H9 (cell line): ENCODE measurements around the gene LSG1. TPM values are rescaled to one million over a fixed set of nuclear protein-coding genes. Genes with fewer than 3 reads are reported as not detected.

Experiments
- DNase-seq: peaks from one replicate; pipeline ENCODE4 v3.0.0-alpha.2; 2017
- H2AFZ ChIP-seq: one replicate; pipeline ENCODE4 v1.6.1; 2013; ENCODE audit warnings: mild to moderate bottlenecking, low read length, control low read depth, moderate library complexity
- H2AK5ac ChIP-seq: 2 replicates; pipeline ENCODE4 v1.6.1; 2013; ENCODE audit warnings: low read length, control low read depth, mixed read lengths; ENCODE audit not compliant: insufficient read length
- H2BK120ac ChIP-seq: one replicate; pipeline ENCODE4 v1.6.1; 2013; ENCODE audit warnings: low read depth, mild to moderate bottlenecking, low read length, control low read depth, inconsistent platforms; ENCODE audit not compliant: poor library complexity, severe bottlenecking
- H2BK12ac ChIP-seq: 2 replicates; pipeline ENCODE4 v1.6.1; 2013; ENCODE audit warnings: low read length, control low read depth, mixed read lengths, low read depth; ENCODE audit not compliant: insufficient read length
- H2BK15ac ChIP-seq: 2 replicates; pipeline ENCODE4 v1.6.1; 2013; ENCODE audit warnings: low read depth, low read length, control low read depth
- H2BK20ac ChIP-seq: one replicate; pipeline ENCODE4 v1.6.1; 2013; ENCODE audit warnings: low read depth, mild to moderate bottlenecking, low read length, control low read depth, inconsistent platforms; ENCODE audit not compliant: poor library complexity, severe bottlenecking
- H2BK5ac ChIP-seq: 2 replicates; pipeline ENCODE4 v1.6.1; 2013; ENCODE audit warnings: low read length, control low read depth, mixed read lengths; ENCODE audit not compliant: insufficient read length
- H3K14ac ChIP-seq: 2 replicates; pipeline ENCODE4 v1.6.1; 2013; ENCODE audit warnings: low read length, control low read depth; ENCODE audit not compliant: insufficient read depth
- H3K18ac ChIP-seq: 2 replicates; pipeline ENCODE4 v1.6.1; 2013; ENCODE audit warnings: low read depth, mild to moderate bottlenecking, mixed read lengths, low read length, control low read depth; ENCODE audit not compliant: insufficient read length
- H3K23ac ChIP-seq: 2 replicates; pipeline ENCODE4 v1.6.1; 2013; ENCODE audit warnings: low read length, control low read depth, mixed read lengths, low read depth; ENCODE audit not compliant: insufficient read length
- H3K23me2 ChIP-seq: 2 replicates; pipeline ENCODE4 v1.6.1; 2013; ENCODE audit warnings: low read depth, mild to moderate bottlenecking, mixed read lengths, low read length, control low read depth; ENCODE audit not compliant: insufficient read length, poor library complexity, severe bottlenecking
- H3K27ac ChIP-seq: 2 replicates; pipeline ENCODE4 v1.5.1; 2013; ENCODE audit warnings: low read length, control low read depth, mixed read lengths, low read depth; ENCODE audit not compliant: insufficient read length
- H3K27me3 ChIP-seq: 2 replicates; pipeline ENCODE4 v1.6.1; 2013; ENCODE audit warnings: low read length, control low read depth, inconsistent platforms; ENCODE audit not compliant: insufficient read depth
- H3K4ac ChIP-seq: 2 replicates; pipeline ENCODE4 v1.6.1; 2013; ENCODE audit warnings: low read depth, mild to moderate bottlenecking, control low read depth, inconsistent platforms, low read length, moderate library complexity
- H3K4me1 ChIP-seq: 2 replicates; pipeline ENCODE4 v1.6.1; 2013; ENCODE audit warnings: low read length, control low read depth, inconsistent platforms; ENCODE audit not compliant: insufficient read depth
- H3K4me2 ChIP-seq: 2 replicates; pipeline ENCODE4 v1.6.1; 2013; ENCODE audit warnings: low read length, control low read depth, mixed read lengths; ENCODE audit not compliant: insufficient read length, insufficient read depth
- H3K56ac ChIP-seq: 2 replicates; pipeline ENCODE4 v1.6.1; 2013; ENCODE audit warnings: low read depth, mild to moderate bottlenecking, mixed read lengths, low read length, control low read depth; ENCODE audit not compliant: insufficient read length
- H3K79me1 ChIP-seq: 2 replicates; pipeline ENCODE4 v1.6.1; 2013; ENCODE audit warnings: low read depth, mild to moderate bottlenecking, moderate library complexity, low read length, control low read depth, inconsistent platforms; ENCODE audit not compliant: insufficient read depth, poor library complexity, severe bottlenecking
- H3K79me2 ChIP-seq: 2 replicates; pipeline ENCODE4 v1.6.1; 2013; ENCODE audit warnings: low read length, control low read depth, inconsistent platforms; ENCODE audit not compliant: insufficient read depth
- H3K9ac ChIP-seq: 2 replicates; pipeline ENCODE4 v1.6.1; 2013; ENCODE audit warnings: low read length, control low read depth, mixed read lengths; ENCODE audit not compliant: insufficient read length; ENCODE audit errors: extremely low read depth
- H3K9me3 ChIP-seq: one replicate; pipeline ENCODE4 v1.6.1; 2013; ENCODE audit warnings: low read depth, low read length, inconsistent platforms; ENCODE audit not compliant: control insufficient read depth
- H3T11ph ChIP-seq: one replicate; pipeline ENCODE4 v1.6.1; 2013; ENCODE audit warnings: mild to moderate bottlenecking, low read length, control low read depth, inconsistent platforms
- H4K20me1 ChIP-seq: one replicate; pipeline ENCODE4 v1.6.1; 2013; ENCODE audit not compliant: control insufficient read depth, insufficient read length, insufficient read depth
- H4K5ac ChIP-seq: 2 replicates; pipeline ENCODE4 v1.6.1; 2013; ENCODE audit warnings: low read depth, mild to moderate bottlenecking, mixed read lengths, low read length, control low read depth; ENCODE audit not compliant: insufficient read length
- H4K8ac ChIP-seq: replicated peaks from 2 replicates; pipeline ENCODE4 v1.6.1; 2013; ENCODE audit warnings: low read length, control low read depth, mixed read lengths, low read depth; ENCODE audit not compliant: insufficient read length
- H4K91ac ChIP-seq: 2 replicates; pipeline ENCODE4 v1.6.1; 2013; ENCODE audit warnings: low read depth, mild to moderate bottlenecking, moderate library complexity, mixed read lengths, low read length, control low read depth; ENCODE audit not compliant: insufficient read length
- H3K27ac Mint-ChIP-seq, 3 experiments: 2 replicates in 2 of 3; 3 replicates in 1 of 3; pipeline ENCODE4 v1.8.0; 2020 to 2021; ENCODE audit warnings: mixed read lengths in 3 of 3, mild to moderate bottlenecking in 1 of 3, moderate library complexity in 1 of 3
- H3K27me3 Mint-ChIP-seq: 2 replicates; pipeline ENCODE4 v1.8.0; 2021; ENCODE audit warnings: low read depth, mild to moderate bottlenecking, moderate library complexity, mixed read lengths
- H3K36me3 Mint-ChIP-seq, 3 experiments: 2 replicates in 2 of 3; 3 replicates in 1 of 3; pipeline ENCODE4 v1.8.0; 2020 to 2021; ENCODE audit warnings: low read depth in 3 of 3, mixed read lengths in 3 of 3; ENCODE audit not compliant: insufficient read depth in 1 of 3
- H3K4me1 Mint-ChIP-seq, 2 experiments: 2 replicates each; pipeline ENCODE4 v1.8.0; 2020; ENCODE audit warnings: mixed read lengths in 2 of 2
- H3K4me3 Mint-ChIP-seq, 2 experiments: 2 replicates in 1 of 2; 3 replicates in 1 of 2; pipeline ENCODE4 v1.8.0; 2020 to 2021; ENCODE audit warnings: mild to moderate bottlenecking in 2 of 2, mixed read lengths in 2 of 2, moderate library complexity in 1 of 2
- H3K9me3 Mint-ChIP-seq, 2 experiments: 2 replicates in 1 of 2; 3 replicates in 1 of 2; pipeline ENCODE4 v1.8.0; 2020; ENCODE audit warnings: mild to moderate bottlenecking in 2 of 2, mixed read lengths in 2 of 2, moderate library complexity in 1 of 2
- WGBS: extraction: QIAGEN DNeasy Blood & Tissue Kit; methylation state at CpG from one replicate; pipeline ENCODE4 v1.1.7; 2013; ENCODE audit warnings: missing lambda C conversion rate, low lambda C conversion rate, mixed read lengths; ENCODE audit not compliant: insufficient read length; ENCODE audit errors: extremely low coverage; 5-methylcytosine and 5-hydroxymethylcytosine counted together
- total RNA-seq: library from RNA; stranded (reverse); gene quantifications from 2 replicates; pipeline ENCODE4 v1.2.1, GENCODE V29; 2021
- TF ChIP-seq, protein P1 (sequence below): fragments of 200-600 bp; sonication (generic); conservative IDR thresholded peaks from 3 replicates; pipeline ENCODE4 v1.8.0; 2021; ENCODE audit warnings: antibody characterized with exemption, mild to moderate bottlenecking

LSG1 gene
- total RNA-seq, 1 experiment from 2014 or later = 63.3 TPM

DNA sequence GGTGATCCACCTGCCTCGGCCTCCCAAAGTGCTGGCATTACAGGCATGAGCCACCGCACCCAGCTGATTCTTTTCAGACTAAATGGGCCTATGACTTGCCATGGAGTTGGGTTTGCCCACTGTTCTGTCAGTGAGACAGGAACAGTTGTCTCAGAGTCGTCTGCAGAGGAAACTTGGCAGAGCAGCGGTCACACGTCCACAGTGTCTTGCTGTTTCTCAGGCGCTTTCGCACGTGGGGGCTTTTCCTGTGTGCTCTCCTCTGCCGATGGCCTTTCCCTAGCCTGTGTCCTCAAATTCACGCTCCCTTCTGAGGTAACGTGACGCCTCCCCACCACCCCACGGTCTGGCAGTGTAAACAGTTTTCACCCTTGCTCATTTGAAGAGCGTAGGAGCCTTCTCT, 50.0 kb downstream of the LSG1 start:
- H4K20me1 ChIP-seq = no peaks in the 10 kb centered on the region
- no peaks in the 10 kb centered on the region for H3K27me3 ChIP-seq
- no peak overlapping the region for H3T11ph ChIP-seq
- Mint-ChIP-seq H3K4me3 (no peak overlapping the region), H3K9me3 (no peaks in the 10 kb centered on the region), H3K27ac (peak overlapping the region; percentile 55 to 75 (median 73); a peak in 4 of 7 replicates), H3K36me3 (peaks cover 16 to 37% (median 30%) of the 10 kb centered on the region in 3 experiments), H3K4me1 (peaks cover 6 to 7% of the 10 kb centered on the region in 2 experiments; a peak in 3 of 4 replicates), H3K27me3 (no peaks in the 10 kb centered on the region)
- H3K9ac ChIP-seq = no peak overlapping the region
- H3K27ac ChIP-seq = no peak overlapping the region
- no peak overlapping the region for H3K56ac ChIP-seq
- no peaks in the 10 kb centered on the region for H3K79me2 ChIP-seq
- no CpG with 5 or more reads among the region's 14 CpGs for WGBS
- H3K23me2 ChIP-seq = no peaks in the 10 kb centered on the region
- no peaks in the 10 kb centered on the region for H3K79me1 ChIP-seq
- H2BK15ac ChIP-seq = no peak overlapping the region
- H2BK120ac ChIP-seq = no peak overlapping the region
- no peak overlapping the region for H4K91ac ChIP-seq
- H2BK20ac ChIP-seq = no peak overlapping the region
- no peaks in the 10 kb centered on the region for H3K4me1 ChIP-seq
- no peak overlapping the region for H2AFZ ChIP-seq
- no peak overlapping the region for H4K5ac ChIP-seq
- no peak overlapping the region for H2BK5ac ChIP-seq
- H4K8ac ChIP-seq = no peak overlapping the region
- no peak overlapping the region for H2AK5ac ChIP-seq
- H3K4ac ChIP-seq = no peak overlapping the region
- no peak overlapping the region for H2BK12ac ChIP-seq
- no peak for DNase-seq
- no peak overlapping the region for H3K14ac ChIP-seq
- H3K9me3 ChIP-seq = no peaks in the 10 kb centered on the region
- no peak overlapping the region for H3K23ac ChIP-seq
- H3K4me2 ChIP-seq = no peak overlapping the region
- TF ChIP-seq, protein P1, sequence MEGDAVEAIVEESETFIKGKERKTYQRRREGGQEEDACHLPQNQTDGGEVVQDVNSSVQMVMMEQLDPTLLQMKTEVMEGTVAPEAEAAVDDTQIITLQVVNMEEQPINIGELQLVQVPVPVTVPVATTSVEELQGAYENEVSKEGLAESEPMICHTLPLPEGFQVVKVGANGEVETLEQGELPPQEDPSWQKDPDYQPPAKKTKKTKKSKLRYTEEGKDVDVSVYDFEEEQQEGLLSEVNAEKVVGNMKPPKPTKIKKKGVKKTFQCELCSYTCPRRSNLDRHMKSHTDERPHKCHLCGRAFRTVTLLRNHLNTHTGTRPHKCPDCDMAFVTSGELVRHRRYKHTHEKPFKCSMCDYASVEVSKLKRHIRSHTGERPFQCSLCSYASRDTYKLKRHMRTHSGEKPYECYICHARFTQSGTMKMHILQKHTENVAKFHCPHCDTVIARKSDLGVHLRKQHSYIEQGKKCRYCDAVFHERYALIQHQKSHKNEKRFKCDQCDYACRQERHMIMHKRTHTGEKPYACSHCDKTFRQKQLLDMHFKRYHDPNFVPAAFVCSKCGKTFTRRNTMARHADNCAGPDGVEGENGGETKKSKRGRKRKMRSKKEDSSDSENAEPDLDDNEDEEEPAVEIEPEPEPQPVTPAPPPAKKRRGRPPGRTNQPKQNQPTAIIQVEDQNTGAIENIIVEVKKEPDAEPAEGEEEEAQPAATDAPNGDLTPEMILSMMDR = no peak
- no peak overlapping the region for H3K18ac ChIP-seq
